Measurements from ENCODE around the gene ALPP. TPM values are rescaled to one million over a fixed set of nuclear protein-coding genes. Genes with fewer than 3 reads are reported as not detected.
"Not testable (repeated sequence)": the region's sequence is repeated elsewhere in the genome, so short reads cannot be mapped to it uniquely, and the experiment has no call there.

Gene ALPP
- total and polyA plus RNA-seq, 4 experiments from 2014 or later = not detected

- Mint-ChIP-seq H3K4me3 (no peak overlapping the region), H3K27me3 (no peaks in the 10 kb centered on the region), H3K27ac (no peak overlapping the region), H3K36me3 (peaks cover 0 to 6% of the 10 kb centered on the region in 2 donors), H3K4me1 (peaks cover 0 to under 1% (median 0%) of the 10 kb centered on the region in 4 donors), H3K9me3 (no peaks in the 10 kb centered on the region)
- no peak overlapping the region for H3K4me3 ChIP-seq (ENCODE audit: low read length in 2 of 2)
- CTCF ChIA-PET (ENCODE audit: partially characterized antibody) = interaction anchor here (0.7 to 1.9 kb wide), 3 partner anchors 10 to 436 kb away, joined by 3 to 4 read pairs (median 3); no protein-coding TSS in a partner anchor
- intact Hi-C loops (cut with micrococcal nuclease) = no loop called here
- H3K27me3 ChIP-seq (ENCODE audit: insufficient read depth, low read length) = no peaks in the 10 kb centered on the region
- no peaks in the 10 kb centered on the region for H3K36me3 ChIP-seq (ENCODE audit: insufficient read depth, low read length)
- H3K9me3 ChIP-seq (ENCODE audit: control insufficient read depth in 1 of 2, low read length in 2 of 2) = no peaks in the 10 kb centered on the region
- DNase-seq = no peak
- POLR2A ChIA-PET (ENCODE audit: partially characterized antibody) = no interaction called here
- H3K4me1 ChIP-seq (ENCODE audit: insufficient read depth, low read length) = no peaks in the 10 kb centered on the region
- no peak overlapping the region for H3K27ac ChIP-seq (ENCODE audit: low read depth, low read length)
Measured at GRCh38 chr2:232336981-232337720, 41.4 kb upstream of the ALPP start.

- POLR2A ChIA-PET (ENCODE audit: partially characterized antibody); H3K27ac ChIP-seq (ENCODE audit: low read depth, low read length); H3K9me3 Mint-ChIP-seq; DNase-seq; H3K9me3 ChIP-seq (ENCODE audit: control insufficient read depth in 1 of 2, low read length in 2 of 2); H3K27me3 ChIP-seq (ENCODE audit: insufficient read depth, low read length); H3K4me1 ChIP-seq (ENCODE audit: insufficient read depth, low read length); intact Hi-C loops (cut with micrococcal nuclease); H3K27ac Mint-ChIP-seq; H3K4me3 Mint-ChIP-seq; H3K36me3 Mint-ChIP-seq; H3K27me3 Mint-ChIP-seq; H3K4me3 ChIP-seq (ENCODE audit: low read length in 2 of 2); H3K4me1 Mint-ChIP-seq; H3K36me3 ChIP-seq (ENCODE audit: insufficient read depth, low read length): not testable (repeated sequence)
- CTCF ChIA-PET (ENCODE audit: partially characterized antibody) = interaction anchor here (0.7 kb wide), 1 partner anchor 13 kb away, joined by 3 read pairs; no protein-coding TSS in a partner anchor
Measured at GRCh38 chr2:232338094-232338758, 40.3 kb upstream of the ALPP start.

GRCh38 chr2:232338759-232339106 is 39.8 kb upstream of the ALPP start:
- Histone ChIP-seq H3K4me1 (ENCODE audit: insufficient read depth, low read length) (no peaks in the 10 kb centered on the region), H3K27me3 (ENCODE audit: insufficient read depth, low read length) (no peaks in the 10 kb centered on the region), H3K9me3 (ENCODE audit: control insufficient read depth in 1 of 2, low read length in 2 of 2) (no peaks in the 10 kb centered on the region), H3K27ac (ENCODE audit: low read depth, low read length) (no peak overlapping the region), H3K4me3 (ENCODE audit: low read length in 2 of 2) (no peak overlapping the region), H3K36me3 (ENCODE audit: insufficient read depth, low read length) (no peaks in the 10 kb centered on the region)
- peaks cover 0 to 6% (median 0%) of the 10 kb centered on the region in 4 donors for H3K4me1 Mint-ChIP-seq
- DNase-seq = no peak
- peaks cover 0 to 6% of the 10 kb centered on the region in 2 donors for H3K36me3 Mint-ChIP-seq
- intact Hi-C loops (cut with micrococcal nuclease) = no loop called here
- no peaks in the 10 kb centered on the region for H3K27me3 Mint-ChIP-seq
- H3K27ac Mint-ChIP-seq = no peak overlapping the region
- no peak overlapping the region for H3K4me3 Mint-ChIP-seq
- POLR2A ChIA-PET (ENCODE audit: partially characterized antibody) = no interaction called here
- no peaks in the 10 kb centered on the region for H3K9me3 Mint-ChIP-seq
- CTCF ChIA-PET (ENCODE audit: partially characterized antibody) = no interaction called here

- intact Hi-C loops (cut with micrococcal nuclease) = no loop called here
- CTCF ChIA-PET (ENCODE audit: partially characterized antibody) = interaction anchor here (2.6 kb wide), 1 partner anchor 13 kb away, joined by 9 read pairs; no protein-coding TSS in a partner anchor
- H3K4me3 ChIP-seq (ENCODE audit: low read length in 2 of 2) = no peak overlapping the region
- POLR2A ChIA-PET (ENCODE audit: partially characterized antibody) = no interaction called here
- H3K4me1 ChIP-seq (ENCODE audit: insufficient read depth, low read length) = no peaks in the 10 kb centered on the region
- H3K4me3 Mint-ChIP-seq = no peak overlapping the region
- H3K36me3 Mint-ChIP-seq = peaks cover 0 to 6% of the 10 kb centered on the region in 2 donors
- H3K27ac Mint-ChIP-seq = peak overlapping the region in 1 of 7 donors; percentile 51
- peaks cover 0 to under 1% (median 0%) of the 10 kb centered on the region in 8 donors for H3K9me3 Mint-ChIP-seq
- H3K27ac ChIP-seq (ENCODE audit: low read depth, low read length) = no peak overlapping the region
- DNase-seq = no peak
- peaks cover 0 to 7% (median 0%) of the 10 kb centered on the region in 4 donors for H3K4me1 Mint-ChIP-seq
- H3K27me3 ChIP-seq (ENCODE audit: insufficient read depth, low read length) = no peaks in the 10 kb centered on the region
- H3K9me3 ChIP-seq (ENCODE audit: control insufficient read depth in 1 of 2, low read length in 2 of 2) = no peaks in the 10 kb centered on the region
- H3K36me3 ChIP-seq (ENCODE audit: insufficient read depth, low read length) = no peaks in the 10 kb centered on the region
- no peaks in the 10 kb centered on the region for H3K27me3 Mint-ChIP-seq
Measured at GRCh38 chr2:232339121-232340081, 39.1 kb upstream of the ALPP start.

GRCh38 chr2:232340171-232340935 is 38.2 kb upstream of the ALPP start:
- no peaks in the 10 kb centered on the region for H3K36me3 ChIP-seq (ENCODE audit: insufficient read depth, low read length)
- H3K27ac ChIP-seq (ENCODE audit: low read depth, low read length) = no peak overlapping the region
- H3K27me3 ChIP-seq (ENCODE audit: insufficient read depth, low read length) = no peaks in the 10 kb centered on the region
- POLR2A ChIA-PET (ENCODE audit: partially characterized antibody) = interaction anchor here (0.6 kb wide), 1 partner anchor 24 kb away, joined by 3 read pairs; no protein-coding TSS in a partner anchor
- CTCF ChIA-PET (ENCODE audit: partially characterized antibody) = interaction anchor here (2.6 kb wide), 1 partner anchor 14 kb away, joined by 9 read pairs; no protein-coding TSS in a partner anchor
- H3K9me3 ChIP-seq (ENCODE audit: control insufficient read depth in 1 of 2, low read length in 2 of 2) = no peaks in the 10 kb centered on the region
- Mint-ChIP-seq H3K36me3 (peaks cover 0 to 6% of the 10 kb centered on the region in 2 donors), H3K9me3 (peaks cover 0 to 3% (median 0%) of the 10 kb centered on the region in 8 donors), H3K27me3 (no peaks in the 10 kb centered on the region), H3K27ac (peak overlapping the region in 1 of 7 donors; percentile 66), H3K4me3 (no peak overlapping the region), H3K4me1 (peaks cover 0 to 7% (median 0%) of the 10 kb centered on the region in 4 donors)
- H3K4me1 ChIP-seq (ENCODE audit: insufficient read depth, low read length) = no peaks in the 10 kb centered on the region
- DNase-seq = no peak
- intact Hi-C loops (cut with micrococcal nuclease) = no loop called here
- no peak overlapping the region for H3K4me3 ChIP-seq (ENCODE audit: low read length in 2 of 2)

GRCh38 chr2:232341061-232341738 is 37.4 kb upstream of the ALPP start:
- Mint-ChIP-seq H3K4me3 (no peak overlapping the region), H3K36me3 (peaks cover 0 to 3% of the 10 kb centered on the region in 2 donors), H3K27ac (no peak overlapping the region), H3K4me1 (peaks cover 0 to 7% (median 0%) of the 10 kb centered on the region in 4 donors), H3K27me3 (no peaks in the 10 kb centered on the region), H3K9me3 (peaks cover 0 to 3% (median 0%) of the 10 kb centered on the region in 8 donors)
- POLR2A ChIA-PET (ENCODE audit: partially characterized antibody) = no interaction called here
- DNase-seq = no peak
- H3K4me3 ChIP-seq (ENCODE audit: low read length in 2 of 2) = no peak overlapping the region
- H3K36me3 ChIP-seq (ENCODE audit: insufficient read depth, low read length) = no peaks in the 10 kb centered on the region
- intact Hi-C loops (cut with micrococcal nuclease) = no loop called here
- no peak overlapping the region for H3K27ac ChIP-seq (ENCODE audit: low read depth, low read length)
- H3K27me3 ChIP-seq (ENCODE audit: insufficient read depth, low read length) = no peaks in the 10 kb centered on the region
- CTCF ChIA-PET (ENCODE audit: partially characterized antibody) = interaction anchor here (1.2 to 2.6 kb wide), 2 partner anchors 15 to 27 kb away, joined by 3 to 9 read pairs; no protein-coding TSS in a partner anchor
- no peaks in the 10 kb centered on the region for H3K9me3 ChIP-seq (ENCODE audit: control insufficient read depth in 1 of 2, low read length in 2 of 2)
- H3K4me1 ChIP-seq (ENCODE audit: insufficient read depth, low read length) = no peaks in the 10 kb centered on the region

All from CD4-positive, alpha-beta memory T cell (primary cell).